Lower leg skin (tissue), 4 donors: ENCODE measurements around the gene DGKQ. TPM values are rescaled to one million over a fixed set of nuclear protein-coding genes. Genes with fewer than 3 reads are reported as not detected.

Experiments
- DNase-seq, 2 donors: peaks; one replicate each; pipeline ENCODE4 v3.0.0-alpha.2; 2019; ENCODE audit warnings: low spot score in 2 of 2
- H3K4me3 ChIP-seq: fragments of 200-600 bp; sonication (generic); 2 replicates; pipeline ENCODE4 v1.5.1; 2017; ENCODE audit warnings: mild to moderate bottlenecking, low read depth; ENCODE audit not compliant: poor library complexity, severe bottlenecking
- CTCF ChIP-seq, 3 donors: fragments of 450-650 bp; IDR thresholded peaks; one replicate each; pipeline ENCODE4 v1.5.1; 2016; ENCODE audit warnings: antibody characterized with exemption in 3 of 3, mild to moderate bottlenecking in 3 of 3, moderate library complexity in 2 of 3
- POLR2A ChIP-seq, 2 donors: fragments of 450-650 bp; IDR thresholded peaks; one replicate each; pipeline ENCODE4 v1.6.1; 2016 to 2017; ENCODE audit warnings: antibody characterized with exemption in 2 of 2, mild to moderate bottlenecking in 1 of 2, moderate library complexity in 1 of 2
- WGBS, 2 donors: methylation state at CpG; one replicate each; pipeline ENCODE4 v1.1.5; 2018; 5-methylcytosine and 5-hydroxymethylcytosine counted together
- intact Hi-C: fragments of 100-400 bp; cut with DNase I; formaldehyde crosslinking; loops from one replicate; pipeline ENCODE4 v1.15.0; 2023; ENCODE audit warnings: low total_unique reads
- total RNA-seq, 4 donors: library from RNA; depleted of rRNA; stranded (reverse); fragments of >200 nt; gene quantifications; one replicate each; pipeline ENCODE4 v1.1.0, GENCODE V29; 2016

DGKQ gene
- total RNA-seq, 4 donors from 2014 or later: 18.4 to 30.7 (median 22.4) TPM

GRCh38 chr4:961351-962230, 11.8 kb downstream of the DGKQ start:
- no peak for DNase-seq
- intact Hi-C loops: no loop called here
- no peak overlapping the region for H3K4me3 ChIP-seq
- 56 to 69% methylated on average over 39 to 50 of the region's 52 CpGs for WGBS, 2 donors
- TF ChIP-seq POLR2A (IDR thresholded peaks at IDR 0.05): no peak
- TF ChIP-seq CTCF (IDR thresholded peaks at IDR 0.05): no peak

- intact Hi-C loops: no loop called here
- WGBS, 2 donors: 86 to 89% methylated on average over 28 to 30 of the region's 35 CpGs
- TF ChIP-seq POLR2A (IDR thresholded peaks at IDR 0.05) (no peak), CTCF (IDR thresholded peaks at IDR 0.05) (no peak)
- DNase-seq: no peak
- no peak overlapping the region for H3K4me3 ChIP-seq
Observed at GRCh38 chr4:960636-961350, 12.6 kb downstream of the DGKQ start.

GRCh38 chr4:960140-960635, 13.2 kb downstream of the DGKQ start:
- no peak for DNase-seq
- WGBS, 2 donors: 87 to 92% methylated on average over 10 to 12 of the region's 16 CpGs
- intact Hi-C loops: no loop called here
- TF ChIP-seq CTCF (IDR thresholded peaks at IDR 0.05) (no peak), POLR2A (IDR thresholded peaks at IDR 0.05) (no peak)
- H3K4me3 ChIP-seq: no peak overlapping the region

- TF ChIP-seq CTCF (IDR thresholded peaks at IDR 0.05): no peak
- no peak for TF ChIP-seq POLR2A (IDR thresholded peaks at IDR 0.05)
- no peak overlapping the region for H3K4me3 ChIP-seq
- intact Hi-C loops: no loop called here
- 80 to 87% methylated on average over 18 to 24 of the region's 24 CpGs for WGBS, 2 donors
- DNase-seq: peak in 1 of 2 donors; percentile 78
Observed at GRCh38 chr4:959338-960139, 13.8 kb downstream of the DGKQ start.

GRCh38 chr4:958696-959337, 14.6 kb downstream of the DGKQ start:
- 83 to 88% methylated on average over 17 of the region's 17 CpGs for WGBS, 2 donors
- H3K4me3 ChIP-seq: no peak overlapping the region
- intact Hi-C loops: no loop called here
- peak in 1 of 2 donors; percentile 79 for DNase-seq
- TF ChIP-seq POLR2A (IDR thresholded peaks at IDR 0.05) (no peak), CTCF (IDR thresholded peaks at IDR 0.05) (no peak)
